ENCODE data around the gene PRIMPOL. TPM values are rescaled to one million over a fixed set of nuclear protein-coding genes. Genes with fewer than 3 reads are reported as not detected.

PRIMPOL gene
- total and polyA plus RNA-seq, 9 of the 15 experiments (the other 6 are each of a cell fraction or from before 2014, with no cell fraction given) = 11.0 to 32.0 (median 16.1) TPM

DNA sequence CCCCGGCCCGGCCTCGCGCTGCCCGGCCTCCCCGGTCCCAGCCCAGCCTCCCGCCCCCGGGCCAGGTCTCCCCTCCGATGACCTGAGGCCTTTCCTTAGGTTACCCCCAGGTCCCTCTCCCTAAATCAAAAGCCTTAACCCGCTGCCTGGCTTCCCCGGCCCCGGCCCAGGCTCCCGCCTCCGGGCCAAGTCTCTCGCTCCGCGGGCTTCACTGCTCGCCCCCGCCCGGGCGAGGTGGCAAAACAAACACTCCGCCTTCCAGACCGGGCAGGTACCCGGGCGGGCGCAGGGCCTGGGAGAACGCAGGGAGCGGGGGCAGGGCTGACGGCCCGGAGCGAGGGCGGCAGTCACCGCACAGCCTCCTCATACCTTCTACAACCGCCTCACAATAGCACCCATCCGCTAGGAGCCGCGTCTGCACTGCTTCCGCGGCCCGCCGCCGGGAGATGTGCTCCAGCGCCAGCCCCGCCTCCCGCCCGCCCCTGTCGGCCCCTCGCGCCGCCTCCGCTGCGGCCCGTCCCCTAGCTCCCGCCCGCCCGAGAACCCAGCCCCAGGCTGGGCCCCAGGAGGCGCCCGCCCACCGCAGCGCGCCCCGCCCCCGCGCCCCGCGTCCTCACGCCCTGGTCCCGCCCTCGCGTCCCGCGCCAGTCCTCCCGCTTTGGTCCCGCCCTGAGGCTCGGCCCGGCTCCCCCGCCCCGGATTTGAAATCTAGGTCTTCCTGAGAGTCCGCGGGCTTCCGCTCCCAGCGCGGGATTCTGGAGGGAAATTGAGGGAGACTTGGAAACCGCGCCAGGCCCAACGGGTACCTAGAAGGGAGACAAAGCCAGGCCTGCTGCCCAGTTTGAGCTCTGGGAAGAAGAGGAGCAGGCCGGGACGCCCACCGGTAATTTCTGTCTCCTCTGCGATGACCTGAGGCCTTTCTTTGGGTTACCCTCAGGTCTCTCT lies at the start of gene PRIMPOL, which contains the start of gene CASP3 (continued):
- TF ChIP-seq CHD7 (IDR thresholded peaks at IDR 0.05; ENCODE audit: low read depth, low read length) = no peak
- peak; percentile 94 for TF ChIP-seq HINFP (tag; conservative IDR thresholded peaks at IDR 0.05; ENCODE audit: low read depth)
- TF ChIP-seq ZNF436 (CRISPR knock-in tag; IDR thresholded peaks at IDR 0.05) = no peak
- TF ChIP-seq RBM39 (optimal IDR thresholded peaks at IDR 0.05; ENCODE audit: low read depth, low read length) = no peak
- TF ChIP-seq ZNF232 (CRISPR knock-in tag; IDR thresholded peaks at IDR 0.05) = no peak
- TF ChIP-seq, protein P1, sequence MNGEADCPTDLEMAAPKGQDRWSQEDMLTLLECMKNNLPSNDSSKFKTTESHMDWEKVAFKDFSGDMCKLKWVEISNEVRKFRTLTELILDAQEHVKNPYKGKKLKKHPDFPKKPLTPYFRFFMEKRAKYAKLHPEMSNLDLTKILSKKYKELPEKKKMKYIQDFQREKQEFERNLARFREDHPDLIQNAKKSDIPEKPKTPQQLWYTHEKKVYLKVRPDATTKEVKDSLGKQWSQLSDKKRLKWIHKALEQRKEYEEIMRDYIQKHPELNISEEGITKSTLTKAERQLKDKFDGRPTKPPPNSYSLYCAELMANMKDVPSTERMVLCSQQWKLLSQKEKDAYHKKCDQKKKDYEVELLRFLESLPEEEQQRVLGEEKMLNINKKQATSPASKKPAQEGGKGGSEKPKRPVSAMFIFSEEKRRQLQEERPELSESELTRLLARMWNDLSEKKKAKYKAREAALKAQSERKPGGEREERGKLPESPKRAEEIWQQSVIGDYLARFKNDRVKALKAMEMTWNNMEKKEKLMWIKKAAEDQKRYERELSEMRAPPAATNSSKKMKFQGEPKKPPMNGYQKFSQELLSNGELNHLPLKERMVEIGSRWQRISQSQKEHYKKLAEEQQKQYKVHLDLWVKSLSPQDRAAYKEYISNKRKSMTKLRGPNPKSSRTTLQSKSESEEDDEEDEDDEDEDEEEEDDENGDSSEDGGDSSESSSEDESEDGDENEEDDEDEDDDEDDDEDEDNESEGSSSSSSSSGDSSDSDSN (IDR thresholded peaks at IDR 0.05; ENCODE audit: borderline replicate concordance in 1 of 2, low read depth in 2 of 2, low read length in 2 of 2) = peak; percentile 79 to 89; a peak in 3 of 4 replicates
- no peak for TF ChIP-seq FOXP4 (CRISPR knock-in tag; IDR thresholded peaks at IDR 0.05; ENCODE audit: borderline replicate concordance)

All from K562 (cell line).